Muscle of arm (tissue), 12 donors: Measurements from ENCODE around the gene CEP72. TPM values are rescaled to one million over a fixed set of nuclear protein-coding genes. Genes with fewer than 3 reads are reported as not detected.
"Not testable (repeated sequence)": the region's sequence is repeated elsewhere in the genome, so short reads cannot be mapped to it uniquely, and the experiment has no call there.

Source experiments
- DNase-seq: peaks from one replicate; pipeline ENCODE4 v3.0.0-alpha.2; 2013
- polyA plus RNA-seq, 12 donors: library from polyadenylated mRNA; unstranded; fragments of 120-200 nt; gene quantifications; one replicate each; pipeline ENCODE4 v1.2.1, GENCODE V29; 2013; ENCODE audit not compliant: insufficient read length in 12 of 12

Gene CEP72
- polyA plus RNA-seq, 12 donors: 3.1 to 7.5 (median 4.2) TPM; not detected in 2

DNA sequence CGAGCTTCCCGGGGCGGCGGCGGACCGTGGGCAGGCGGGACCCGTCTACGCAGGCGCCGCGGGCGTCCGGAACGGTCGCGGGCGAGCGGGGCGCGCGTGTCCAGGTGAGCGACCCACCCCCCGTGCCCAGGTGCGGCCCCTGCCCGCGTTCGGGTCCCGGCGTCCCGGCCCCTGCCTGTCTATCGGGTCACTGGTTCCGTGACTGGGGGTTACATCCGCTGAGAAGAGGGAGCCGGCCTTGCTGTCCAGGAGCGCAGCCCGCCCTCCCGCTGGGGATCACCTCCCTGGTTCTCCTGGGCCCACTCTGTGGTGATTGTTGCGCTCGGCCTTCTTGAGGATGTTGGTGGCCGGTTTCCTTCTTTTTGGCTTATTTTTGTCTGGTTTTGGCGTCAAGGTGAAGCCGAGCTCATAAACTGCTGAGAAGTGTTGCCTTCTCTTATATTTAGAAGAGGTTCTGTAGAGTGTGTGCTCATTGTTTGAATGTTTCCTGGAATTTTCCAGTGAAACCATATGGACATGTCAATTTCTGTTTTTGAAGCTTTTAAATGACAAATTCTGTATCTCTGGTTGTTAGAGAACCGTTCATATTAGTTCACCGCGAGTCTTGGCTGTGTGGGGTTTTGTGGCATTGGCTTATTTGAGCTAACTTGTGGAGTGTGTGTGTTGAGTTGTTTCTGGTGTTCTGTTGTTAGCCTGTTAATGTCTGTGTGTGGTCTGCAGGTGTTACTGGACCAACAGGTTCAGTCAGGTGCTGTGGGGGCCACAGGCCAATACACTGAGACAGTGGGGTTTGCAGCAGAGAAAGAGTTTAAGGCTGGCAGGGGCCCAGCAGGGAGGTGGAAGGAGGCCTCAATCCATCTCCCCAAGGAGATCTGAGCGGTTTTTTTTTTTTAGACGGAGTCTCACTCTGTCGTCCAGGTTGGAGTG is 621 bp downstream of the CEP72 start:
- no peak for DNase-seq

DNA sequence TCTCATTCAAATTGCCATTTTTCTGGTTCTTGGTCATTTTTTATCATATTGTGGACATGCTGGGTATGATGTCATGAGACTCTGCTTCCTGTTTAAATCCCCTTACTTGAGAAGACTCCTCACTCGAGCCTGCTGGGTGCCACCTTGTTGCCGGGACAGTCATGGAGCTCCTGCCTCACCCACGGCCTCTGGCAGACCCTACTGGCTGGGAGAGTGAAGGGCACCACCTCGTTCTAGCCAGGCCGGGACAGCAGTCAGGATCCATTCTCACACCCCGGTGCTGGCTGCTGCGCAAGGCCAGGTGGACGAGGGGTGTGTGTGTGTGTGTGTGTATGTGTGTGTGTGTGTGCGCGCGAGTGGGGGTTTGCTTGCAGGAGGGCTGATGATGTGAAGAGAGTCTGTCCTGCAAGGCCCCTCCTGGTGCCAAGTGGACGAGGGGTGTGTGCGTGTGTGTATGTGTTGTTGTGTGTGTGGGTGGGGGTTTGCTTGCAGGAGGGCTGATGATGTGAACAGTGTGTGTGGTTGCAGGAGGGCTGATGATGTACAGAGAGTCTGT is 4.4 kb downstream of the CEP72 start:
- no peak for DNase-seq

DNA sequence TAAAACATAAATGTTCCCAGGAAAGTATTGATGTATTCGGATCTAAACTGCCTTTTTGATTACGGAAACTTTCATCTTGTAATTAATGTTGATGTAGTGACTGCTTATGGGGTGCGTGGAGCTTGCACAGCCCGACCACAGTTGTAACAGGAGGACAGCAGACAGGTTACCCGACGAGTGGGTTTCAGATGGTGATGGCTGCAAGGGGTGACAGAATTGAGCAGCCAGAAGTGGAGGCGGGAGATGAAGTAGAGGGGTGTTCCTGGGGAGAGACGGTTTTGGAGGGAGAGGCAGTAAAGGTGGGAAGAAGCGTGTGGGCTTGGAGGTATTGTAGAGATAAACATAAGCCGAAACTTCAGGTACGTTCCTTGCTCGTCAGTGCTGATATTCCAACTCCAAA is 5.8 kb downstream of the CEP72 start:
- DNase-seq: no peak

DNA sequence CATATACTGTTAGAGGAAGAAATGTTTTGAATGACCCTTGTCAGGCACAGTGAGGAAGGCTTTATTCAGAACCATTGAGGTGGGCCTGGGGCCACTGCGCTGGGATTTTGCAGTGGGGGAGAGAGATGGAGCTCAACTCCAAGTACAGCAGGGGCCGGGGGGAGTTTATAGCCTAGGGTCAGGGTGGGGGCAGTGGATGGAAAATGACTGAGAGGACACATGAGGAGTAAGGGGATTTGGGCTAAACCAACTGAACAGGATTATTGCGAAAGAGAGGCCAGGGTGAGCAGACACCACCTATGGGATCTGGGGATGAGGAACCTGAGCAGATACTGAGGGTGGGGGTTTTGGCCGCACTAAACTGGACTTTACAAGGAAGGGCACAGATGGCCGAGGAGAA is 6.3 kb downstream of the CEP72 start:
- no peak for DNase-seq

DNA sequence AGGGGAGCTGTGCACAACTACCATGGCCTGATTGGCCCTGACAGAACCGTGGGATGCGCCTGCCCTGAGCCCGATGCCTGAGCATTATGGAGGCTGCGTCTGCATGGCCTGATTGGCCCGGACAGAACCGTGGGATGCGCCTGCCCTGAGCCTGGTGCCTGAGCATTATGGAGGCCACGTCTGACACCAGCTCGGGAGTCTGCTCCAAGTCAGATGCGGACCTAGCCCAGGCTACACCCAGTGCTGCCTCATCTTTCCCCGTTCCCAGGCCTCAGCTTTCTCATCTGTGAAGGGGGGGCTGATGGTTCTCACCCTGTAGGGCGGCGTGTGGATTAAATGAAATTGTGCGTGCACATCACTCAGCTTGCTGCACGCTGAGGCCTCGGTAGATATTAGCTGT is 7.3 kb downstream of the CEP72 start:
- DNase-seq: no peak

DNA sequence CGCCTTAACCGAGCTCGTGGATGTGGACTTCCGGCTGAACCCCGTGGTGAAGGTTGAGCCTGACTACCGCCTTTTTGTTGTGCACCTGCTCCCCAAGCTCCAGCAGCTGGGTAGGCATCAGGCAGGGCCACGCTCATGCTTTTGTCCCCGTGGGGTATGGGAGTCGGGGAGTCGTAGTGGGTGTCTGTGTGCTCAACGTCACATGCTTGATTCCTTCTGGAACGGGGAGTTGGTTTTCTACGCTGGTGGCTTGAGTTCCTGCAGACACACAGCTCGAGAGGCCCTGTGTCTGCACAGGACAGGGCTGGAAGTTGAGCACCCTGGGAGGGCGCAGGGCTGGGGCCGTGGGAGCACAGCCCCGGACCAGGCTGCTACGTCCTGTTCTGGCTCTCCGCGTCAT is 8.0 kb downstream of the CEP72 start:
- DNase-seq: no peak

DNA sequence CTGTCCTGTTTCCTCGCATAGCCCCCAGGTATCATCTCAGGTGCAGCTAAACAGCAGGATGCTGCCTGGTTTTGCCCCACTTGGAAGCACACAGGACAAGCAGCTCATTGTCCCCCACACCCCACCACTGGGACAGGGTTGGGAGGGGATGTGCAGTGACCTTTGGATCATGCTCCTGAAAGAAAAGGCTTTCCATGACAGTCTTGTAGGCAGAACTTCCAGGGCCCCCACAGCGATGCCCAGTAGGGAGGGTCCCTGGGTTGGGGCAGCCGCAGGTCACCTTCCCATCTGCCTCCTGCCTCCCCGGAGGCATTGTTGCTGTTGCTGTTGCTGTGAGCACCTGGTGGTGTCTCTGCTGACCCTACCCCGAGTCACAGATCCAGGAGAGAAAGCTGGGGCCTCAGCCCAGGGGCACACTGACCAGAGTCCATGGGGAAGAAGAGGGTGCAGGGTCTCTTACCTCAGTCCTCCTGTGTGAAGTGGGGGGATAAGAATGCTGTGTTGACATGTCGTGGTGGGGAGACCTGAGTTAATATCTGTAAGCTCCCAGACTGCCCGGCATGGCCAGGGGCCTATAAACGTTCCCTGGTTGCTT is 8.5 kb downstream of the CEP72 start:
- no peak for DNase-seq

DNA sequence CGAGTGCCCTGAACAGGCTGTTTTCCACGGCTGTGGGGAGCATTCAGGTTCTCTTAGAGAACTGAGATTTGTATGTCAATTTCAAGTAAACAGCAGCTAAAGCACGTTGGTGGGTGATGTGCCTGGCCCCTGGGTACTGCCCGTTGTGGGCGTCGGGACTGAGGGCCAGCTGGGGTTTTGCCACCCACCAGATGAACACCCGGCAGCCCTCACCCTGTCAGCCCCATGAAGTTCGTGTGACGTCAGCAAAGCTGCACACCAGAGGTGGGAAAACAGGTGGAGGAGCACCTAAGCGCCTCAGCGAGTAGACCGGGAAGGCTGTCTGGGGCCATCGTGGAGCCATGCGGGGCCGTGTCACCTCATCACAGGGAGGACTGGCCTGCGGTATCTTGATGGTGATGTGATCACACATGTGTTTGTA is 9.2 kb downstream of the CEP72 start:
- DNase-seq: no peak

DNA sequence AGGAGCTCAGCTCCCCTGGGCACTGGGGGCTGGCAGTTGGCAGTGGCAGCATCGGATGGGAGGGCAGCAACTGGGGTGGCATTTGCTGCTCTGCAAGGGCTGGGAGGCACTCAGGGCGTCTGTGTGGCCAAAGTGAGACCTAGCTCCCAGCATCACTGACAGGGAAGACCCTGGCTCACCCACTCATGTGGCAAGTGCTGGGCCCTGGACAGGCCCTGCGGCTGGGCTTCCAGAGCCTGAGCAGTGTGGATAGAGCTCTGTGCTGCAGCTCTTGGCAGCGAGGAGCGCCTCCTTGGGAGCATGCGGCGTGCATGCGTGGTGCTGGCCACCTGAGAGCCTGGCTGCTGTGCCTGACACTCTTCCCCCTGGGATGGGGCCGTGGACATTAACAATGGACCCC is 10.2 kb downstream of the CEP72 start:
- no peak for DNase-seq

DNA sequence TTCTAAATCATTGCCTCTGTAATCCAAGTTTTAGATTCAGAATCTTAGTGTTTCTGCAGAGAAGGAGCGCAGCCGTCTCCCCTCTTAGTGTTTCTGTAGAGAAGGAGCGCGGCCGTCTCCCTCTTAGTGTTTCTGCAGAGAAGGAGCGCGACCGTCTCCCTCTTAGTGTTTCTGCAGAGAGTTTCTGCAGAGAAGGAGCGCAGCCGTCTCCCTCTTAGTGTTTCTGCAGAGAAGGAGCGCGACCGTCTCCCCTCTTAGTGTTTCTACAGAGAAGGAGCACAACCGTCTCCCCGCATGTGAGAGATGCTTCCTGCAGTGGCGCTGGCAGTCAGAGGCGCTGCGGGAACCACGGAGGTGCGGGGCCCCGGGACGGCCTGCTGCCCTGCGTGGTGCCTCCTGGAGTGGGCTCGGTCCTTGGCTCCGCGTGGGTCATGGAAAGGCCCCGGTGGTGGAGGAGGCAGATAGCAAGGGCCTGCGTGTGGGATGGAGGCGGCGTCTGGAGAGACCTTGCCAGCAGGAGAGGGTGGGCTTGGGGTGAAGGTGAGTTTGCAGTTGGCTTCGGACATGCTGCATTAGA is 10.9 kb downstream of the CEP72 start:
- no peak for DNase-seq

DNA sequence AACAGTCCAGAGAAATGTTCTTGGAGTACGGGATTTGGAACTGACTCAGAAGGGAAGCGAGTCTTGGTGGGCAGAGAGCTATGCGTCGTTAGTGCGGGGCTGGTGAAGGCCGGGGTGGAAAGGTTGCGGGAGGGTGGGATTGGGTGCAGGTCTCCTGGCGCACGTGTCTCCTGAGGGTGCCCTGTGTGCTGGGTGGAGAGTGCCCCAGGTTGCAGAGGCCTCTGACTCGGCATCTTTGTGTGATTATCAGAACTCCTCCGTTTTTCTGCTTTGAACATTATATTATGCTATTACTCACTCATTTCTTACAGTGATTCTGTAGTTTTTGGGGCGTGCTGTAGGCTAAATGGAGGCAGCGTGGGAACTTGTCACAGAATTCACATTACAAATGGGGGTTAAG is 11.4 kb downstream of the CEP72 start:
- no peak for DNase-seq

DNA sequence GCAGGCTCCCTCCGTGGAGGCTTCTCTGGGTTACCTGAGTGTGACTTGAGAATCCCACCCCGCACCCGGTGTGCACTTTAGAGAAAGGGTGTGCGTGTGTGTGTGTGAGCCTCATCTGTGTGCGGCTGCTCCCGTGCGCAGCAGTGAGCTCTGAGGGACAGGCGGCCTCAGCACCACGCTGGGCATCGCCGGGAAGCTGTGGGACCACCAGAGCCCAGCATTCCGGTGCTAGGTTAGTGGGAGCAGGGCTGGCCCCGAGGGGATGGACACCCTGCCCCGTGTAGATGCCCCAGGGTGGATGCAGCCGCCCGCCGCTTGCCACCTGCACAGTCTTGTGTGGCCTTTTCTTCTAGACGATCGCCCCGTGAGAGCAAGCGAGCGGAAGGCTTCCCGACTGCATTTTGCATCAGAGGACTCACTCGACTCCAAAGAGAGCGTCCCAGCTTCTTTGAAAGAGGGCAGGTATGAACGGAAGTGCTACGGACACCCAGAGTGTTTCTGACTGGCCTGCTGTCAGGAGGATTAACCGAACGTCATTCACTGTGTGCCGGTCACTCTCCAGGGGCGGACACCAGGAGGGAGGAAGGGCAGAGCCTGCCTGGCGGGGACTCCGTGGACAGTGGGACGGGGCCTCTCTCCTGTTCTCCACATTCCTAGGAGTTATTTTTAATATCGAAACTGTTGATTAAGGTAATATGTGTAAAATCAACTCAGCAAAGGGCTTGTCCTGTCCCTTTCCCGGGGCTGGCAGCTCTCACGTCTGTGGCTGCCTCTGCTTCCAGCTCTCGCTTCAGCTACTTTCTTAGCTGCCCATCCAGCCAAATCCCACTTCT is 12.2 kb downstream of the CEP72 start:
- no peak for DNase-seq

DNA sequence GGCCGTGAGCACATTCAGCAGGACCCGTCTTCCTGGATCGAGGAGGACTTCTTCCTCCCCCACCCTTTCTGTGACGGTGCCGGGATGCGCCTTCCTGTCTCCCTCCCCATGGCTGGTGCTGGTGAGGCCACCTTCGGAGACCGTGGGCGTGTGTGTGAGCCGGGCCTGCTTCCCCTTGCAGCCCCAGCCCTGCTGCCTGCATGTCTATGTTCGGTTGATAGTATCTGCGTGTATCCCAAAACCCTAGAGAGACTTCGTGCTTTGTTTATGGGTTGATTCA is 12.8 kb downstream of the CEP72 start:
- no peak for DNase-seq

DNA sequence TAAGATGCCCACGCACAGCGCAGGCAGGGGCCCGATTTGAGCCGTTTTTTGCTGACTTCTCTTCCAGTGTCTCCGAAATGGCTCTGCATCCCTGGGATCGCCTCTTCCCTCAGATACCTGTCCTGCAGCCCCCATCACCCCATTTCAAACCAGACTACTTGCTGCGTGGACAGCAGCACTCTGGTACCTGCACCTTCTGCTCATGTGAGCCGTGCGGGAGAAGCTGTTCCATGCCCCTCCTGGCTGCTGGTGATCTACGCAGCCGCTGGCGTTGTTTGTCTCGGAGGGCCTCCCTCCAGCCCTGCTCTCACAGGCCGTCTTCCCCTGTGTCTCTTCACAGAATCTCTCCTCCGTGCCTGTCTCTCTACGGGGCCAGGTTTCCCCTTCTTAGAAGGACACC is 13.4 kb downstream of the CEP72 start:
- DNase-seq: no peak

DNA sequence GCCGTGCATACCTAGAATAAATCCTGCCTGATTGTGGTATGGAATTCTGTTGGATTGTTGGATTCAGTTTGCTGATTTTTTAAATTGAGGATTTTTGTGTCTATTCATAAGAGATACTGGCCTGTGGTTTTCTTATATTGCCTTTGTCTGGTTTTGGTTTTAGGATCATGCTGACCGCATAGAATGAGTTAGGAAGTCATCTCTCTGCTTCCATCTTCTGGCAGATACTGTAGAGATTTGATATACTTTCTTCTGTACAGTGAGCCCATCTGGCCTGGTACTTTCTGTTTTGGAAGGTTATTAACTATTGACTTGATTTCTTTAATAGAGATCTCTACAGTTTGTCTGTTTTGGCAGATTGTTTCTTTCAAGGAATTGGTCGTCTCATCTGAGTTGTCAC is 14.7 kb downstream of the CEP72 start:
- no peak for DNase-seq

DNA sequence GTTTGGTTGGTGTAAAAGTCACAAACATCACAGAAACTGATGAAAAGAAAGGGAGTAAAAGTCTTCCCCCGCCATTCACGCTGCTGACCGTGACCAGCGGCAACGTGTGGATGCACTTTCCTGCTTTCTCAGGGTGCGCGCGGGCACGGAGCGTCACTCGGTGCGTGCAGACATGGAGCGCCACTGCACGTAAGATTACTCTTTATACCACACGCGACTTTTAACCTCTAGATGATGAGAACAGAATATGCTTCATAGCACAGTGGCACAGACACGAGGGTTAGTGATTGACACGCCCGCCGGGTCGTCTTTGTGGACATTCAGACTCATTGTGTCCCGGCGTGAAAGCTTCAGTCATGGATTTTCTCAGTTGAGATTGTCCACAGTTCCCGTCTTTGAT is 15.7 kb downstream of the CEP72 start:
- DNase-seq: no peak

DNA sequence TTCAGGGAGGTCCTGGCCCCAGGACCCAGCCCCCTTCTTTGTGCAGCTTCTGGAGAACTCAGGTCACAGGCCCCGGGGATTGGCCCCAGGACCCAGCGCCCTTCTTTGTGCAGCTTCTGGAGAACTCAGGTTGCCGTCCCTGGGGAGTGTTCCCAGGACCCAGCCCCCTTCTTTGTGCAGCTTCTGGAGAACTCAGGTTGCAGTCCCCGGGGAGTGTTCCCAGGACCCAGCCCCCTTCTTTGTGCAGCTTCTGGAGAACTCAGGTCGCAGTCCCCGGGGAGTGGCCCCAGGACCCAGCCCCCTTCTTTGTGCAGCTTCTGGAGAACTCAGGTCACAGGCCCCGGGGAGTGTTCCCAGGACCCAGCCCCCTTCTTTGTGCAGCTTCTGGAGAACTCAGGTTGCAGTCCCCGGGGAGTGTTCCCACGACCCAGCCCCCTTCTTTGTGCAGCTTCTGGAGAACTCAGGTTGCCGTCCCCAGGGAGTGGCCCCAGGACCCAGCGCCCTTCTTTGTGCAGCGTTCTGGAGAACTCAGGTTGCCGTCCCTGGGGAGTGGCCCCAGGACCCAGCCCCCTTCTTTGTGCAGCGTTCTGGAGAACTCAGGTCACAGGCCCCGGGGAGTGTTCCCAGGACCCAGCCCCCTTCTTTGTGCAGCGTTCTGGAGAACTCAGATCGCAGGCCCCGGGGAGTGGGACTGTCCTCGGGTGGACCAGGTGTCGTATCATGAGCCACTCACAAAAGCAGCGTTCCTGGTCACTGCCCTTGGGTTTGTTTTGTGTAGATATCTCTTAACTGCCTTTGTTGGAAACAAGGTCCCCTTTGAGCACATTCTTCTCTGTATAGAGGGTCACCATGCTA is 16.4 kb downstream of the CEP72 start:
- not testable (repeated sequence) for DNase-seq

DNA sequence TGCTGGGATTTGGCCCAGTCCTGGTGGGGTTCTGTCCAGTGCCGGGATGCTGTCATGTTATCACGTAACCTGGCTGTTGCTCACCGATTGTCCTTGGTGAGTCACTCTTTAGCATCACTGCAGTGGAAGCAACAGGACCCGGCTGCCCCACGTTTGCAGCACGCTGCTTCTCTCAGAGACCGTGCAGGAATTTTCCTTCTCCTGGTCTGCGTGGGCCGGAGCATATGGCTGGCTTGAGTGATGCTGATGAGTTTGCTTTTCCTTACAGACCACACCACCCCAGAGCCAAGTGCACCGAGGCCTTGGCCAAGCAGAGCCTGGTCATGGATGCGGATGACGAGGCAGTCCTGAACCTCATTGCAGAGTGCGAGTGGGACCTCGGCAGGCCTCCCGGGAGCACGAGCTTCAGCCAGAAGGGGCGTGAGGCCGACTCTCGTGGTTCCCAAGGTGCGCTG is 21.4 kb downstream of the CEP72 start:
- no peak for DNase-seq

DNA sequence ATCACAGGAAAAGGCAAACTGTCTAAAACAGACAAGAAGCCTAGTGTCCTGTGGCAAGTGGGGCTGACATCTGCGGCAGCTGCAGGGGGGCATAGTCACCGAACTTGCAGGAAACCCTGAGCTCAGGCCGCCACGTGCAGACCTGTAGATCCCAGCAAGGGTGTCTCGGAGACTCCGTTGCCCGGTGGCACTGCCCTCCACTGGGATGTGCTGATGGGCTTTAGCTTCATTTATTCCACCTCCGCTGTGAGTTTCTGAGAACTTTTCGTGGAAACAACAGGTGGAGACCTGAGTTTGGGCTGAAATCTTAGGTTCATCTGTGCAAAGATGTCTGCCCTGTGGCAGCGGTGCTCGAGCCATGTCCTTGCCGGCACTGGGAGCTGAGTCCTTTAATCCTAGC is 22.1 kb downstream of the CEP72 start:
- no peak for DNase-seq

DNA sequence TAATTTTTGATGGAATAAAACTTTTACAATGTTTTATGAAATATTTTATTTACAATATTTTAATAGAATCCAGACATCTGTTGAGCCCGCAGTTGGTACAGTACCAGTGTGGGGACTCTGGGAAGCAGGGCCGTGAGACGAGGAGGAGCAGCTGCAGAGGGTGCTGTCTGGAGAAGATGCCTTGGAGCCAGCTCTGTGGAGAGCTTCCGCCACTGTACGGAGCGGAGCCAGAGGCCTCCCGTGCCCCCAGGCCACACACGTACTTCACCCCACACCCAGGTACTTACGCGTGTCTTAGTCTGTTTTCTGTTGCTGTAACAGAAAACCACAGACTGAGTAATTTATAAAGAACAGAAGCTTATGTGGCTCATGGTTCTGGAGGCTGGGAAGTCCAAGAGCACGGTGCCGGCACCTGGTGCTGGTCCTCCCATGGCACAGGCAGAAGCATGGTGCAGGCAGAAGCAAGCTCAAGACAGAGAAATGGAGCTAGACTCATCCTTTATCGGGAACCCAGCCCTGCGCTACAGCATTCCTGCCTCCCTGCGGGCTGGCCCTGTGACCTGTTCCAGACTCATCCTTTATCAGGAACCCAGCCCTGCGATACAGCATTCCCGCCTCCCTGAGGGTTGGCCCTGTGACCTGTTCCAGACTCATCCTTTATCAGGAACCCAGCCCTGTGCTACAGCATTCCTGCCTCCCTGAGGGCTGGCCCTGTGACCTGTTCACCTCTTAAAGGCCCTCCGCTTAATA is 23.3 kb downstream of the CEP72 start:
- DNase-seq: no peak
